Measurements from ENCODE around the gene CHCHD10.
"Not testable (repeated sequence)": the region's sequence is repeated elsewhere in the genome, so short reads cannot be mapped to it uniquely, and the experiment has no call there.

CHCHD10 gene

GRCh38 chr22:23743303-23743705 lies 24.5 kb downstream of the CHCHD10 start:
- Histone ChIP-seq H3K4me1 (ENCODE audit: low read depth, poor library complexity, severe bottlenecking) (peaks cover 7% of the 10 kb centered on the region), H3K79me2 (ENCODE audit: insufficient read depth, low read depth) (no peaks in the 10 kb centered on the region), H3K27ac (no peak overlapping the region), H3K9ac (no peak overlapping the region), H2AFZ (ENCODE audit: low read depth) (no peak overlapping the region), H3K27me3 (ENCODE audit: insufficient read depth, low read depth) (no peaks in the 10 kb centered on the region), H3K36me3 (ENCODE audit: insufficient read depth) (no peaks in the 10 kb centered on the region), H3K4me3 (IDR thresholded peaks at IDR 0.05; ENCODE audit: insufficient read depth, low read depth, low read length) (no peak overlapping the region), H3K4me2 (no peak overlapping the region), H4K20me1 (ENCODE audit: insufficient read depth) (no peaks in the 10 kb centered on the region)
- TF ChIP-seq, protein P1, sequence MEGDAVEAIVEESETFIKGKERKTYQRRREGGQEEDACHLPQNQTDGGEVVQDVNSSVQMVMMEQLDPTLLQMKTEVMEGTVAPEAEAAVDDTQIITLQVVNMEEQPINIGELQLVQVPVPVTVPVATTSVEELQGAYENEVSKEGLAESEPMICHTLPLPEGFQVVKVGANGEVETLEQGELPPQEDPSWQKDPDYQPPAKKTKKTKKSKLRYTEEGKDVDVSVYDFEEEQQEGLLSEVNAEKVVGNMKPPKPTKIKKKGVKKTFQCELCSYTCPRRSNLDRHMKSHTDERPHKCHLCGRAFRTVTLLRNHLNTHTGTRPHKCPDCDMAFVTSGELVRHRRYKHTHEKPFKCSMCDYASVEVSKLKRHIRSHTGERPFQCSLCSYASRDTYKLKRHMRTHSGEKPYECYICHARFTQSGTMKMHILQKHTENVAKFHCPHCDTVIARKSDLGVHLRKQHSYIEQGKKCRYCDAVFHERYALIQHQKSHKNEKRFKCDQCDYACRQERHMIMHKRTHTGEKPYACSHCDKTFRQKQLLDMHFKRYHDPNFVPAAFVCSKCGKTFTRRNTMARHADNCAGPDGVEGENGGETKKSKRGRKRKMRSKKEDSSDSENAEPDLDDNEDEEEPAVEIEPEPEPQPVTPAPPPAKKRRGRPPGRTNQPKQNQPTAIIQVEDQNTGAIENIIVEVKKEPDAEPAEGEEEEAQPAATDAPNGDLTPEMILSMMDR (conservative IDR thresholded peaks at IDR 0.05; ENCODE audit: low read depth, low read length): no peak

- H3K79me2 ChIP-seq (ENCODE audit: insufficient read depth, low read depth): no peaks in the 10 kb centered on the region
- peaks cover 13% of the 10 kb centered on the region for H3K4me1 ChIP-seq (ENCODE audit: low read depth, poor library complexity, severe bottlenecking)
- no peak overlapping the region for H3K4me2 ChIP-seq
- no peak overlapping the region for H3K9ac ChIP-seq
- TF ChIP-seq, protein P1 (conservative IDR thresholded peaks at IDR 0.05; ENCODE audit: low read depth, low read length): no peak
- H2AFZ ChIP-seq (ENCODE audit: low read depth): no peak overlapping the region
- H3K27me3 ChIP-seq (ENCODE audit: insufficient read depth, low read depth): no peaks in the 10 kb centered on the region
- H4K20me1 ChIP-seq (ENCODE audit: insufficient read depth): no peaks in the 10 kb centered on the region
- no peaks in the 10 kb centered on the region for H3K36me3 ChIP-seq (ENCODE audit: insufficient read depth)
- no peak overlapping the region for H3K27ac ChIP-seq
- no peak overlapping the region for H3K4me3 ChIP-seq (IDR thresholded peaks at IDR 0.05; ENCODE audit: insufficient read depth, low read depth, low read length)
Observed at GRCh38 chr22:23742505-23743264, 25.1 kb downstream of the CHCHD10 start.

DNA sequence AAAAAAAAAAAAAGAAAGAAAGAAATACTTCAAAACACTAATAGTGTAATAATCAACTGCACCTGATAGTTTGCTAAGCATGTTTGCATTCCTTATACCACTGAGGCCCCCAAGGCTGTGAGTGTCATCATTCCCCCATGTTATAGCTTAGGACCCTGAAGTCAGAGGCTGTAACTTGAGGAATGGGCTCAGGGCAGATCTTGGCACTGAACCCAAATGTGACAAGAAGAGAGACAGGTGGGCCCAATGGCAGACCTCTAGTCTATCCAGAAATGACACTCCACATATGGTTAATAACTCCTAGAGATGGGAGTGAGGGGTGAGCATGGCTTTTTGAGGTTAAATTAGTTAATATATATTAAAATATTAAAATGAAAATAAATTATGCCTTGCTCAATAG lies 30.1 kb downstream of the CHCHD10 start:
- TF ChIP-seq, protein P1 (conservative IDR thresholded peaks at IDR 0.05; ENCODE audit: low read depth, low read length): no peak
- Histone ChIP-seq H3K4me1 (ENCODE audit: low read depth, poor library complexity, severe bottlenecking) (peaks cover 42% of the 10 kb centered on the region), H4K20me1 (ENCODE audit: insufficient read depth) (no peaks in the 10 kb centered on the region), H3K36me3 (ENCODE audit: insufficient read depth) (no peaks in the 10 kb centered on the region), H3K79me2 (ENCODE audit: insufficient read depth, low read depth) (no peaks in the 10 kb centered on the region), H3K27me3 (ENCODE audit: insufficient read depth, low read depth) (no peaks in the 10 kb centered on the region), H2AFZ (ENCODE audit: low read depth) (no peak overlapping the region), H3K9ac (no peak overlapping the region), H3K4me2 (no peak overlapping the region), H3K4me3 (IDR thresholded peaks at IDR 0.05; ENCODE audit: insufficient read depth, low read depth, low read length) (no peak overlapping the region), H3K27ac (no peak overlapping the region)

DNA sequence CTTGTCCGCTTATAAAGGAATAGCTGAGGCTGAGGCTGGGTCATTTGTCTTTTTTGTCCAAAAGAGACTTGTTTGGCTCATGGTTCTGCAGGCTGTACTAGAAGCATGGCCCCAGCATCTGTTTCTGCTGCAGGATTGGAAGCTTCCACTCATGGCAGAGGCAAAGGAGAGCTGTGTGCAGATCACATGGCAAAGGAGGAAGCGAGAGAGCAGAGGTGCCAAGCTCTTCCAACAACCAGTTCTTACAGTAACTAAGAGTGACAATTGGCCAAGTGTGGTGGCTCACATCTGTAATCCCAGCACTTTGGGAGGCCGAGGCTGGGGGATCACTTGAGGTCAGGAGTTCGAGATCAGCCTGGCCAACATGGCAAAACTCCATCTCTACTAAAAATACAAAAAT lies 39.7 kb downstream of the CHCHD10 start:
- not testable (repeated sequence) for H3K4me2 ChIP-seq; H3K36me3 ChIP-seq (ENCODE audit: insufficient read depth); H3K79me2 ChIP-seq (ENCODE audit: insufficient read depth, low read depth); H2AFZ ChIP-seq (ENCODE audit: low read depth); H4K20me1 ChIP-seq (ENCODE audit: insufficient read depth); H3K9ac ChIP-seq; H3K27ac ChIP-seq; H3K27me3 ChIP-seq (ENCODE audit: insufficient read depth, low read depth); H3K4me3 ChIP-seq (IDR thresholded peaks at IDR 0.05; ENCODE audit: insufficient read depth, low read depth, low read length)
- peaks cover 36% of the 10 kb centered on the region for H3K4me1 ChIP-seq (ENCODE audit: low read depth, poor library complexity, severe bottlenecking)

DNA sequence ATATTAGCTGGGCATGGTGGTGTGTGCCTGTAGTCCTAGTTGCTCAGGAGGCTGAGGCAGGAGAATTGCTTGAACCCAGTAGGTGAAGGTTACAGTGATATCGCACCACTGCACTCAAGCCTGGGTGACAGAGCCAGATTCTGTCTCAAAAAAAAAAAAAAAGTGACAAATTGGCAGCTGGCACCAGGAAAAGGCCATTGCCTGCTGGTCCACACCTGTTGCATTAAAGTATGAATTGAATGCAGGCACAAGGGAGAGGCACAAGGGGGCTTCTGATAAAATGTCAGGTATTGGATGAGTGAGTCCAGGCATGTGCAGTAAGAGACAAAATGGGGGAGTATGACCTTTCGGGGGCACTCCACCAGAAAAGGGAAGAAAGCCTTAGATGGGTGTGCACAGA lies 45.0 kb downstream of the CHCHD10 start:
- H4K20me1 ChIP-seq (ENCODE audit: insufficient read depth): no peaks in the 10 kb centered on the region
- H3K4me3 ChIP-seq (IDR thresholded peaks at IDR 0.05; ENCODE audit: insufficient read depth, low read depth, low read length): no peak overlapping the region
- H3K27ac ChIP-seq: no peak overlapping the region
- H3K4me1 ChIP-seq (ENCODE audit: low read depth, poor library complexity, severe bottlenecking): peaks cover 33% of the 10 kb centered on the region
- H3K4me2 ChIP-seq: no peak overlapping the region
- H3K79me2 ChIP-seq (ENCODE audit: insufficient read depth, low read depth): no peaks in the 10 kb centered on the region
- TF ChIP-seq, protein P1 (conservative IDR thresholded peaks at IDR 0.05; ENCODE audit: low read depth, low read length): no peak
- H3K27me3 ChIP-seq (ENCODE audit: insufficient read depth, low read depth): no peaks in the 10 kb centered on the region
- H2AFZ ChIP-seq (ENCODE audit: low read depth): no peak overlapping the region
- H3K9ac ChIP-seq: no peak overlapping the region
- no peaks in the 10 kb centered on the region for H3K36me3 ChIP-seq (ENCODE audit: insufficient read depth)

Measured in KMS-11 (cell line).